GM12878 (cell line): Measurements from ENCODE around the gene MAN1A1. TPM values are rescaled to one million over a fixed set of nuclear protein-coding genes. Genes with fewer than 3 reads are reported as not detected.

ENCODE experiments used
- ATAC-seq: fragments of 200-7000 bp; cut with Tn5 transposase; 3 replicates; pipeline ENCODE4 v1.9.1; 2020; ENCODE audit warnings: mild to moderate bottlenecking, moderate library complexity
- BruUV-seq: library from RNA; stranded (reverse); fragments of 400-500 nt; replicated peaks from 2 replicates; lab custom pipeline; 2021; lab: Mats Ljungman, UMichigan
- CTCF ChIA-PET: fragments of 300-600 bp; sonication (Branson Sonifier 250); formaldehyde crosslinking; extraction: SDS; loops from one replicate; lab custom pipeline; 2021; ENCODE audit warnings: inconsistent platforms; lab: Yijun Ruan, JAX
- POLR2A ChIA-PET: fragments of 350-600 bp; formaldehyde crosslinking; extraction: SDS; loops from one replicate; lab custom pipeline; 2021; ENCODE audit warnings: inconsistent platforms; lab: Charles Lee
- RAD21 ChIA-PET: fragments of 300-600 bp; sonication (Branson Sonifier 250); formaldehyde crosslinking; loops from one replicate; lab custom pipeline; 2023; ENCODE audit warnings: antibody characterized with exemption; ENCODE audit not compliant: unreplicated experiment; lab: Charles Lee
- SMC1A ChIA-PET: fragments of 300-600 bp; sonication (Branson Sonifier 250); formaldehyde crosslinking; loops from one replicate; lab custom pipeline; 2023; ENCODE audit not compliant: unreplicated experiment, uncharacterized antibody; lab: Charles Lee
- DNase-seq: peaks from one replicate; pipeline ENCODE4 v3.0.0-alpha.2; 2011; ENCODE audit warnings: low read depth, low spot score
- FAIRE-seq: peaks from 3 replicates; lab custom pipeline; 2011; peaks lifted over from hg19 to GRCh38; lab: Jason Lieb, UNC
- H2AFZ ChIP-seq: 2 replicates; pipeline ENCODE4 v1.6.0; 2011; ENCODE audit warnings: low read depth, low read length, control low read depth; ENCODE audit not compliant: control insufficient read depth
- H3K27ac ChIP-seq: 2 replicates; pipeline ENCODE4 v1.5.1; 2011; ENCODE audit warnings: control low read depth; ENCODE audit not compliant: control insufficient read depth, insufficient read depth
- H3K27me3 ChIP-seq, 2 experiments: replicated peaks in 1 of 2; 2 replicates each; pipeline versions ENCODE4 v1.6.0 to v1.6.1; 2011; ENCODE audit warnings: low read length in 1 of 2; ENCODE audit not compliant: control insufficient read depth in 2 of 2, insufficient read depth in 2 of 2
- H3K36me3 ChIP-seq, 2 experiments: 2 replicates each; pipeline ENCODE4 v1.5.1; 2011; ENCODE audit warnings: low read length in 1 of 2; ENCODE audit not compliant: control insufficient read depth in 2 of 2, insufficient read depth in 2 of 2
- H3K4me1 ChIP-seq: 2 replicates; pipeline ENCODE4 v1.6.1; 2011; ENCODE audit warnings: mild to moderate bottlenecking, low read length, moderate library complexity, mixed read lengths; ENCODE audit not compliant: control insufficient read depth, insufficient read depth
- H3K4me2 ChIP-seq: 2 replicates; pipeline ENCODE4 v1.6.0; 2011; ENCODE audit warnings: control low read depth; ENCODE audit not compliant: control insufficient read depth, insufficient read depth
- H3K4me3 ChIP-seq: fragments of 200-600 bp; sonication (generic); 2 replicates; pipeline ENCODE4 v1.5.1; 2016
- H3K79me2 ChIP-seq: 2 replicates; pipeline ENCODE4 v1.6.0; 2011; ENCODE audit warnings: low read length; ENCODE audit not compliant: control insufficient read depth, insufficient read depth
- H3K9ac ChIP-seq: 2 replicates; pipeline ENCODE4 v1.8.0; 2011; ENCODE audit warnings: low read length, control low read depth, mixed read lengths; ENCODE audit not compliant: control insufficient read depth, insufficient read depth
- H3K9me3 ChIP-seq: replicated peaks from 3 replicates; pipeline ENCODE4 v1.5.1; 2011; ENCODE audit warnings: mild to moderate bottlenecking, low read length; ENCODE audit not compliant: control insufficient read depth, insufficient read depth
- H4K20me1 ChIP-seq: 2 replicates; pipeline ENCODE4 v1.6.0; 2011; ENCODE audit not compliant: control insufficient read depth, insufficient read depth
- ASH2L ChIP-seq: fragments of 300-600, 200-600 bp; sonication (generic); IDR thresholded peaks from 2 replicates; pipeline ENCODE4 v1.6.1; 2017; ENCODE audit warnings: low read depth, mild to moderate bottlenecking, borderline replicate concordance
- ELK1 ChIP-seq: IDR thresholded peaks from 2 replicates; pipeline ENCODE4 v1.6.1; 2012; ENCODE audit warnings: low read depth, low read length, improper control_type of control experiment
- NR2F1 ChIP-seq: fragments of 450-650 bp; conservative IDR thresholded peaks from 2 replicates; pipeline ENCODE4 v1.6.1; 2017; ENCODE audit warnings: mild to moderate bottlenecking
- REST ChIP-seq: IDR thresholded peaks from 2 replicates; pipeline ENCODE4 v1.6.1; 2012; ENCODE audit warnings: mild to moderate bottlenecking, low read depth, low read length
- SMARCA5 ChIP-seq: fragments of 450-650 bp; IDR thresholded peaks from 2 replicates; pipeline ENCODE4 v1.6.1; 2017; ENCODE audit warnings: mild to moderate bottlenecking
- STAT1 ChIP-seq: fragments of 450-650 bp; conservative IDR thresholded peaks from 2 replicates; pipeline ENCODE4 v1.6.1; 2014; ENCODE audit warnings: antibody characterized with exemption, mild to moderate bottlenecking
- ZBTB33 ChIP-seq: fragments of 450-650 bp; IDR thresholded peaks from 2 replicates; pipeline ENCODE4 v1.6.1; 2017; ENCODE audit warnings: mild to moderate bottlenecking
- WGBS: methylation state at CpG from one replicate; pipeline ENCODE4 v1.1.6; 2016; ENCODE audit warnings: low lambda C conversion rate; ENCODE audit not compliant: insufficient replicate concordance, insufficient coverage; ENCODE audit errors: missing lambda C conversion rate; 5-methylcytosine and 5-hydroxymethylcytosine counted together
- in situ Hi-C: fragments of 300-500 bp; cut with MboI; formaldehyde crosslinking; loops from 9 replicates; pipeline ENCODE4 v1.14.3; 2018; ENCODE audit warnings: mixed read lengths
- intact Hi-C: fragments of 100-400 bp; cut with micrococcal nuclease; formaldehyde crosslinking; loops from one replicate; pipeline ENCODE4 v1.14.2; 2022; ENCODE audit not compliant: unreplicated experiment
- polyA plus RNA-seq, 11 experiments: library from polyadenylated mRNA; depleted of rRNA in 4 of 11; unstranded in 6 of 11; stranded (reverse) in 5 of 11; fragments of >200 nt; fragmentation: Nextera tagmentation in 4 of 11; fragmentation: Illumina TruSeq in 1 of 11; extraction: Ambion mirVana in 4 of 11; extraction: Trizol in 1 of 11; gene quantifications; 1 replicate in 1 of 11; 2 replicates in 10 of 11; pipeline versions ENCODE4 v1.2.1 to v1.2.3, GENCODE V29; 2011 to 2016; ENCODE audit warnings: inconsistent platforms in 2 of 11, missing spikeins in 2 of 11, low read depth in 1 of 11
- total RNA-seq, 4 experiments: library from RNA; depleted of rRNA in 3 of 4; stranded (reverse); fragments of >200 nt in 3 of 4; fragmentation: Illumina TruSeq in 1 of 4; extraction: Trizol in 1 of 4; gene quantifications; 2 replicates each; pipeline versions ENCODE4 v1.2.1 to v1.2.3, GENCODE V29; 2013 to 2021
- TF ChIP-seq, protein P1 (sequence below): fragments of 450-650 bp; IDR thresholded peaks from 2 replicates; pipeline ENCODE4 v1.6.1; 2017; ENCODE audit warnings: mild to moderate bottlenecking, moderate library complexity

Gene MAN1A1
- total and polyA plus RNA-seq, 10 of the 15 experiments (the other 5 are each of a cell fraction or from before 2014, with no cell fraction given): 5.4 to 28.1 (median 19.5) TPM

GRCh38 chr6:119230160-119230559 is 119.4 kb downstream of the MAN1A1 start (continued):
- TF ChIP-seq, protein P1, sequence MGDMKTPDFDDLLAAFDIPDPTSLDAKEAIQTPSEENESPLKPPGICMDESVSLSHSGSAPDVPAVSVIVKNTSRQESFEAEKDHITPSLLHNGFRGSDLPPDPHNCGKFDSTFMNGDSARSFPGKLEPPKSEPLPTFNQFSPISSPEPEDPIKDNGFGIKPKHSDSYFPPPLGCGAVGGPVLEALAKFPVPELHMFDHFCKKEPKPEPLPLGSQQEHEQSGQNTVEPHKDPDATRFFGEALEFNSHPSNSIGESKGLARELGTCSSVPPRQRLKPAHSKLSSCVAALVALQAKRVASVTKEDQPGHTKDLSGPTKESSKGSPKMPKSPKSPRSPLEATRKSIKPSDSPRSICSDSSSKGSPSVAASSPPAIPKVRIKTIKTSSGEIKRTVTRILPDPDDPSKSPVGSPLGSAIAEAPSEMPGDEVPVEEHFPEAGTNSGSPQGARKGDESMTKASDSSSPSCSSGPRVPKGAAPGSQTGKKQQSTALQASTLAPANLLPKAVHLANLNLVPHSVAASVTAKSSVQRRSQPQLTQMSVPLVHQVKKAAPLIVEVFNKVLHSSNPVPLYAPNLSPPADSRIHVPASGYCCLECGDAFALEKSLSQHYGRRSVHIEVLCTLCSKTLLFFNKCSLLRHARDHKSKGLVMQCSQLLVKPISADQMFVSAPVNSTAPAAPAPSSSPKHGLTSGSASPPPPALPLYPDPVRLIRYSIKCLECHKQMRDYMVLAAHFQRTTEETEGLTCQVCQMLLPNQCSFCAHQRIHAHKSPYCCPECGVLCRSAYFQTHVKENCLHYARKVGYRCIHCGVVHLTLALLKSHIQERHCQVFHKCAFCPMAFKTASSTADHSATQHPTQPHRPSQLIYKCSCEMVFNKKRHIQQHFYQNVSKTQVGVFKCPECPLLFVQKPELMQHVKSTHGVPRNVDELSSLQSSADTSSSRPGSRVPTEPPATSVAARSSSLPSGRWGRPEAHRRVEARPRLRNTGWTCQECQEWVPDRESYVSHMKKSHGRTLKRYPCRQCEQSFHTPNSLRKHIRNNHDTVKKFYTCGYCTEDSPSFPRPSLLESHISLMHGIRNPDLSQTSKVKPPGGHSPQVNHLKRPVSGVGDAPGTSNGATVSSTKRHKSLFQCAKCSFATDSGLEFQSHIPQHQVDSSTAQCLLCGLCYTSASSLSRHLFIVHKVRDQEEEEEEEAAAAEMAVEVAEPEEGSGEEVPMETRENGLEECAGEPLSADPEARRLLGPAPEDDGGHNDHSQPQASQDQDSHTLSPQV: no peak
- TF ChIP-seq ELK1: no peak
- TF ChIP-seq STAT1: no peak

- Histone ChIP-seq H3K27me3 (no peaks in the 10 kb centered on the region), H3K27ac (no peak overlapping the region), H3K4me1 (no peaks in the 10 kb centered on the region), H2AFZ (no peak overlapping the region), H3K9me3 (no peaks in the 10 kb centered on the region), H3K4me3 (no peak overlapping the region), H3K9ac (no peak overlapping the region), H3K79me2 (no peaks in the 10 kb centered on the region), H4K20me1 (no peaks in the 10 kb centered on the region), H3K4me2 (no peak overlapping the region), H3K36me3 (no peaks in the 10 kb centered on the region; a peak in 1 of 4 replicates)
- no peak; the same call in 2 of the 3 replicates for ATAC-seq
- no TSS peak for BruUV-seq
- in situ Hi-C loops (no loop called here), intact Hi-C loops (no loop called here)
- ChIA-PET SMC1A (interaction anchor here (1.2 kb wide), 1 partner anchor 95 kb away, joined by 3 read pairs; no protein-coding TSS in a partner anchor), CTCF (interaction anchor here (0.9 kb wide), 1 partner anchor 116 kb away, joined by 3 read pairs; no protein-coding TSS in a partner anchor), RAD21 (no interaction called here), POLR2A (no interaction called here)
- WGBS: 96% methylated on average over 2 of the region's 2 CpGs
- no peak for FAIRE-seq
- no peak for DNase-seq
- TF ChIP-seq REST: no peak
- TF ChIP-seq ASH2L: no peak
- no peak for TF ChIP-seq NR2F1
- TF ChIP-seq ZBTB33: no peak
- no peak for TF ChIP-seq SMARCA5
Observed at GRCh38 chr6:119227377-119227776, 122.2 kb downstream of the MAN1A1 start.
